HG02970 (cell line): ENCODE measurements around the gene HS3ST5.
A peak's percentile ranks its signal among the peaks of the same experiment; 100 is the strongest.

Experiments
- ATAC-seq: cut with Tn5 transposase; IDR thresholded peaks from one replicate; pipeline ENCODE4 v1.9.1; 2021; ENCODE audit warnings: mild to moderate bottlenecking, moderate library complexity, moderate number of reproducible peaks; ENCODE audit not compliant: unreplicated experiment, low FRiP score

The HS3ST5 gene

DNA sequence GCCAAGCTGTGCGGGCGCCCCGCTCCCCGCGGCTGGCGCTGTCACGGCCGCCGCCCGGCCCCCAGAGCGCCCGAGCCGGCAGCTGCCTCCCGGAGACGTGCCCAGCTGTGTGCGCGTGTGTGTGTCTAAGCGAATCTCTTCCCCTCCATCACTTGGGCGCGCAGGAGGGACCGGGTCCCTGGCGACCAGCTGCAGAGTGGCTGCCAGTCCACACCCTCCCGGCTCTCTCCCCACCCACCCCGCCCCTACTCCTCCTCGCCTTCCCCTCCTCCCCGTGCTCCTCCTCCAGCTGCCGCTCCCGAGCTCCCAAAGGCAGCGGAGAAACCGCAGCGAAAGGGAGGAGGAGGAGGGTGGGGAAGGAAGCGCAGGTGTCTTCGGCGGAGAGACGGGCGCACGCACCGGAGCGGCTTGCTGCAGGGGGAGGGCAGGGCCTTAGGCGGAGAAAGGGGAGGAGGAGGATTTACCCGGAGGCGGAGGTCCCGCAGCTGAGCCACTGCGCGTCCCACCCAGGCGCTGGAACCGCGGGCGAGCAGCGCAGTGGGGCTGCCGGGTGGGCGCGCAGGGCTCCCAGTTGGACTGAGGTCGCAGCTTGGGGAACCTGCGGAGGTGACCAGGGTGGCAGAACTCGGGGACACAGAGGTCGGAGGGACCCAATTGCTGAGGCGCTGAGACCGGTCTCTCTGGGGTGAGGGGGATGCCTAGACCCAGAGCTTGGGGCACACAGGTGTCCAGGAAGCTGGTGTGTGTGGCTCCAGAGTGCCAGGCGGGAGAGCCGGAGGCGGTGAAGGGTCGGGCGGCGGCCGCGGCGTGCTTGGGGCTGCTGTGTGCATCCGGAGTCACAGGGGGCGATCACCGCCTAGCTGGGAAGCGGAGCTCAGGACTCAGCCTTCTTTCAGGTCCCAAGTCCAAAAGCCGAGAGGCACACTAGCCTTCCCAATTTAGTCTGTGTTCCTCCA lies at the start of gene HS3ST5:
TSS of gene HS3ST5 (minus strand) at position 198 of the 956 bp plus-strand sequence. CDS start 280,178 bp downstream, outside the sequence.
- peak; percentile 41 for ATAC-seq

DNA sequence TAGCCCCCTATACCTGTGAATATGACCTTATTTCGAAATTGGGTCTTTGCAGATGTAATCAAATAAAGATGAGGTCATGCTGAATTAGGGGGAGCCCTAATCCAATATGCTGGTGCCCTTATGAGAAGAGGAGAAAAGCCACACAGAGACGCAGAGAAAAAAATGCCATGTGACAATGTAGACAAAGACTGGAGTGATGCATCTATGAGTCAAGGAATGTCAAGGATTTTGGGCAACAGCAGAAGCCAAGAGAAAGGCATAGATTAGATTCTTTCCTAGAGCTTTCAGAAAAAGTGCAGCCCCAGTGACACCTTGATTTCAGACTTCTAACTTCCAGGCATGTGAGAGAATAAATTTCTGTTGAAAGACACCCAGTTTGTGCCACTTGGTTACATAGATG lies 47.4 kb upstream of the HS3ST5 start:
- no peak for ATAC-seq

DNA sequence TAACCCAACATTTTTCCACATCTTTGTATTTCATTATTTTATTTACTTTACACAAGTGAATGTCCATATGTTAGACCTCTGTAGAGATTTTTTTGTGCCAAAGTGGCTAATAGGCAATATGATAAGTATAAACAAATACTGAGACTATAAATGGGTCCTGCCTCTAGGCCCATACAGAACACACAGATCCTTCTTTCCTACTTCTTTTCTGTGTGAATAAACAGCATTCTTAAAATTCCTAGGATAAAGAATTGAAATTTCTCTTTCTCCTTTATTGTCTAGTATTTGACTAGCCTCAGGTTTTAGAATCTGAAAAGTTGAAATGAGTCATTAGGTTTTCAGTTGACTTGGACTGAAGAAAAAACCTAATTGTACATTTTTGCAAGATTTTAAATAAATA lies 46.3 kb upstream of the HS3ST5 start:
- ATAC-seq = no peak

DNA sequence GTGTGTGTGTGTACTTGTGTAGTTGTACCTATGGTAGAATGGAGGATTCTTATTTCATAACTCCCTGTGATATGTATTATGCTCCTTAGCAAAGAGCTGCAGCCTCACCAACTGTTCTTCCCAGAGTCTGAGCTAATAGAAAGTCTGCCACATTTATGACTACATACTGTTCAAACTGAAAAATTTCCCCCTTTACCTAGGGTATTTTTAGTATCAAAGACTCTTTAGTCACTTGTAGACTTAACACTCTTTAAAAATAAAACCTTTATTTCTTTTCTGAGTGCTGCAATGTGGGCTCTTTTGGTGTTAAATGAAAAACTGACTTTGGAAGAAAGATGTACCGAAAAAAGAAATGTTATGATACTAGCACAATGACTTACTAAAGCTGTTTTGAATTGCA lies 39.6 kb upstream of the HS3ST5 start:
- no peak for ATAC-seq

DNA sequence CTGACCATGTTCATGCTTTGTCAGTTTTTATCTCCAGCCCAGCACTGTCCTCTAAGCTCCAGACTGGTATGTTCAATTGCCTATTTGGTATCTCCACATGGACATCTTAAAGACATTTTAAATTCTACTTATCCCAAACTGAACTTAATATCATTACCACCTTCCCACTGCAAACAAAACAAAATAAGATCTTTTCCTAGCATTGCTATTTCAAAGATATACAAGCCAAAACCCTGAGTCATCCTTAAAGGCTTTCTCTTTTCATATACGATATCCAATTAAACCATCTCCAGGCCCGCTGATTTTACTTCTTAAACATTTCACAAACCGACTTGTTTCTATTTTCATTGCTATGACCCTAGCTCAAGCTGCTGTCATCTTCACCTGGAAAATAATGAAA lies 35.1 kb upstream of the HS3ST5 start:
- ATAC-seq = no peak

- ATAC-seq = no peak
Observed at GRCh38 chr6:114376611-114377175, 33.9 kb upstream of the HS3ST5 start.

- no peak for ATAC-seq
Observed at GRCh38 chr6:114375541-114376192, 32.8 kb upstream of the HS3ST5 start.

GRCh38 chr6:114367315-114367961 lies 24.6 kb upstream of the HS3ST5 start:
- no peak for ATAC-seq

DNA sequence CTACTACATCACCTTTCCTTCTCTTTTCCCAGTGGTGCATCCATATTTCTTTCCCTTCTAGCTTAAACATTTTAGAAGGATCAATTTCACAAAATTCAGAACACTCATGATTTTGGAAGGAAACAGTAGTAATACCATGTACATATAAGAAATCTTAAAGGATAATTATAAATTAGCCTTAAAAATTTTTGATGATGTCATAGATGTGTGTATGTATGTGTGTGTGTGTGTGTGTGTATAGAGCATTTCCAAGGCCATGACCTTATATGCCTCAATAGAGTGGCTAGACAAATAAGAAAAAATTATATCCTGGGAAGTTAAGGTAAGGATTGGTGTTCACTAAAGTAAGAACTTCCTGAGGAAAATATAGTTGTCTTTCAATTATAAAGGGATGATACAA lies 24.1 kb upstream of the HS3ST5 start:
- ATAC-seq = no peak

DNA sequence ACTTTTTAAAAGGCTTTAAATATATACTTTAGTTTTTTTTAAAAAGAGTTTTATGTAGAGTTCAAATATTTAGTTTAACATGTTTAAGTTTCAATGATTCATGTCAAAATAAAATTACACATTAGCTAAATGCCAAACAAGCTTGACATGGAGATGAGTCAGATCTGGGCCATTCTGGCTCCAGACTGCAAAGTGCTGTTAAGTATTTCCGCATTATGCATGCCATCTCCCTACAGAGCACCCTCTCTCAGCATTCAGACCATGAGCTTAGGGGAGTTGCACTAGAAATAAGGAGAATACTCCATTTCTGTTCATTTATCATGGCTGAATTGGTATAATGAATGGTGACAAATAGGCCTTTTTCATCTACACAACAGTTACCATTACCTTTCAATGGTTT lies 21.5 kb upstream of the HS3ST5 start:
- ATAC-seq = no peak

DNA sequence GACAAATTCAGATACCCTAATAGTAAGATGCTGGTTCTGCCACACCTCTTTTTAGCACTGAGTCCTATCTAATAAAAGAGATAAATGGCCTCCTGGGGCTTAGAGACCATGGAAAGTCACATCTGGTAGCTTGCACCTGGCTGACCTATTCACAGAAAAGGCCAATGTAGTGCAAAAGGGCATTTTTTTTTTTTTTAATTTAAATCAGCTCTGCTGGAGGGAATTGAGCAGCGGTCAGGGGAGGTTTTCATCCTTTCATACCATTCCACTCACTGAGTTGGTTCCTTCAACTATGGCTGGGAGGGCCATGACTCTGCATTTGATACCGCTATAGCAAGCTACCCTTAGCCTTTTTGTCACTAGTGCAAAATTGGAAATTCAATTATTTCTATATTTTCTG lies 20.1 kb upstream of the HS3ST5 start:
- ATAC-seq = no peak

GRCh38 chr6:114362396-114362795 lies 19.6 kb upstream of the HS3ST5 start:
- ATAC-seq = no peak

GRCh38 chr6:114361036-114361435 lies 18.2 kb upstream of the HS3ST5 start:
- no peak for ATAC-seq

- no peak for ATAC-seq
Observed at GRCh38 chr6:114355300-114355699, 12.5 kb upstream of the HS3ST5 start.

GRCh38 chr6:114354482-114354881 lies 11.7 kb upstream of the HS3ST5 start:
- no peak for ATAC-seq

- no peak for ATAC-seq
Observed at GRCh38 chr6:114346451-114346850, 3.6 kb upstream of the HS3ST5 start.

GRCh38 chr6:114344971-114345275 lies 2.1 kb upstream of the HS3ST5 start:
- ATAC-seq = no peak

DNA sequence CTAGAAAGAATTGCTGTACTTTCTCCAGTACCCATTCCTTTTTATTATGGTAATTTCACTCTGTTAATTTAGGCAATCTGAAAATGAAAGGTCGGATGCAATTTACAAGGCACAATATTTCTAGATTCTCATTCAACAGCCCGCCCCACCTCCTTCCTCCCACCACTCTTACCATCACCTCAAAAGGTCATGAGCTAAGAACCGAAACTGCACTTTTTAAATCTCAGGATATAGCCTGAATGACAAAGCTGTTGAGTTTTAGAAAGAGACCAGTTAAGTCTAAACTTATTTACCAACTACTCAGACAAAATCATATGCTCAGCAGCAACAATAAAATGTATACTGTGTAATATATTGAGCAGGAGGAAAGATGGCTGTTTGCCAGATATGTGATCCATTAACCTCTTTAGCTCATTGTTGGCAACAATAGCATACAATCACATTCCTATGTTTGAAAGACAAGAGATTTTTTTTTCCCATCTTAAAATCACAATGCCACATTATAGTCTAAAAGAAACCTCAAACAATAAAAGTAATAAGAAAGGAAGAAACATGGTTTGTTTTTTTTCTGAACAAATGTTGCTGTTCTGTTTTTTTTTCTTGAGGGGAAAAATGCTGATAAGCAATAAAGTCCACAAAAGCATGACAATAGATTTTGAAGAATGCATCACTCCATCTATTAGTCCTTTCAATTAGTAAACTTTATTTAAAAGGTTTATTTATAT lies 1.6 kb upstream of the HS3ST5 start:
- ATAC-seq = no peak

DNA sequence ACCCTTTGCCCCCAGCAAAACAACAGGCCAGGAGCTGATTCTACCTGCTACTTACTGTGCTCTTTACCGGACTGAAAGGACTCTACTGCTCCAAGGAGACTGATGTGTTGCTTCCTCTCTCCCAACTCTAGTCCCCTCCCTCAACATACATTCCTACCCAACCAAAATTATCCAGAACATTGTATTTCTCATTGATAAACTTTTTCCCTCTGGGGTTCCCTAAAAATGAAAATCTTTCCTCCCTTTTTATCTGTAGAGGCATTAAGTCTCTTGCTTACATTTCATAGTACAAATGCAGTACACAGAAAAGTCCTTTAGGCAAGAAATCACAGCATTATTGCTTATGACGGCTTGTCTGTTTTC lies 940 bp upstream of the HS3ST5 start:
- no peak for ATAC-seq

GRCh38 chr6:114342086-114342825 lies 567 bp downstream of the HS3ST5 start:
- ATAC-seq = no peak
